GM18505 (cell line): ENCODE data around the gene ATG10.

Source experiments
- ATAC-seq: cut with Tn5 transposase; IDR thresholded peaks from one replicate; pipeline ENCODE4 v1.9.1; 2021; ENCODE audit not compliant: unreplicated experiment
- POLR2A ChIP-seq: IDR thresholded peaks from 4 replicates; pipeline ENCODE4 v1.6.1; 2011; ENCODE audit warnings: borderline replicate concordance; ENCODE audit not compliant: insufficient read depth, insufficient read length; ENCODE audit errors: extremely low read depth

Gene ATG10

GRCh38 chr5:82163452-82164175, 191.8 kb downstream of the ATG10 start:
- ATAC-seq = no peak
- TF ChIP-seq POLR2A = no peak

- no peak for ATAC-seq
- no peak for TF ChIP-seq POLR2A
Measured at GRCh38 chr5:82164176-82164976, 192.6 kb downstream of the ATG10 start.

- TF ChIP-seq POLR2A = no peak
- ATAC-seq = no peak
Measured at GRCh38 chr5:82164977-82165713, 193.3 kb downstream of the ATG10 start.

GRCh38 chr5:82165740-82166530, 194.1 kb downstream of the ATG10 start:
- ATAC-seq = peak; percentile 82

GRCh38 chr5:82167372-82167935, 195.6 kb downstream of the ATG10 start:
- no peak for TF ChIP-seq POLR2A
- ATAC-seq = no peak

More at GRCh38 chr5:82165740-82166530, 194.1 kb downstream of the ATG10 start:
- TF ChIP-seq POLR2A = no peak

GRCh38 chr5:82168294-82168693, 196.5 kb downstream of the ATG10 start:
- no peak for ATAC-seq
- no peak for TF ChIP-seq POLR2A

- ATAC-seq = no peak
Measured at GRCh38 chr5:82169892-82170291, 198.1 kb downstream of the ATG10 start.

GRCh38 chr5:82174128-82174918, 202.5 kb downstream of the ATG10 start:
- ATAC-seq = peak; percentile 98
- TF ChIP-seq POLR2A = no peak

More at GRCh38 chr5:82169892-82170291, 198.1 kb downstream of the ATG10 start:
- TF ChIP-seq POLR2A = no peak

GRCh38 chr5:82174919-82175219, 203.0 kb downstream of the ATG10 start:
- no peak for TF ChIP-seq POLR2A
- ATAC-seq = no peak

- no peak for ATAC-seq
- TF ChIP-seq POLR2A = no peak
Measured at GRCh38 chr5:82176115-82176814, 204.4 kb downstream of the ATG10 start.

GRCh38 chr5:82178378-82178777, 206.6 kb downstream of the ATG10 start:
- no peak for TF ChIP-seq POLR2A
- no peak for ATAC-seq
